GM21717 (cell line): ENCODE measurements around the gene GMDS.

ENCODE experiments used
- ATAC-seq: cut with Tn5 transposase; IDR thresholded peaks from one replicate; pipeline ENCODE4 v1.9.1; 2021; ENCODE audit warnings: mild to moderate bottlenecking, moderate library complexity; ENCODE audit not compliant: unreplicated experiment

GMDS gene

GRCh38 chr6:2182251-2182650, 63.2 kb downstream of the GMDS start:
- no peak for ATAC-seq

DNA sequence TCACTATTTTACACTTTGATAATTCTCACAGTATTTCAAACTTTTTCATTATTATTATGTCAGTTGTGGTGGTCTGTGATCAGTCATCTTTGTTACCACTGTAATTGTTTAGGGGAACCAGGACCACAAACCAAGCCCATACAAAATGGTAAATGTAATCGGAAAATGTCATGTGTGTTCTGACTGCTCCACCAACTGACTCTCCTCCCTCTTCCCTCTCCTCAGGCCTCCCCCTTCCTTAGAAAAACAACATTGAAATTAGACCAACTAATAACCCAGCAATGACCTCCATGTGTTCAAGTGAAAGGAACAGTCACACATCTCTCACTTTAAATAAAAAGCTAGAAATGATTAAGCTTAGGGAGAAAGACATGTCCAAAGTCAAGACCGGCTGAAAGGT, 63.8 kb downstream of the GMDS start:
- ATAC-seq: no peak

- no peak for ATAC-seq
Observed at GRCh38 chr6:2179950-2180349, 65.5 kb downstream of the GMDS start.

DNA sequence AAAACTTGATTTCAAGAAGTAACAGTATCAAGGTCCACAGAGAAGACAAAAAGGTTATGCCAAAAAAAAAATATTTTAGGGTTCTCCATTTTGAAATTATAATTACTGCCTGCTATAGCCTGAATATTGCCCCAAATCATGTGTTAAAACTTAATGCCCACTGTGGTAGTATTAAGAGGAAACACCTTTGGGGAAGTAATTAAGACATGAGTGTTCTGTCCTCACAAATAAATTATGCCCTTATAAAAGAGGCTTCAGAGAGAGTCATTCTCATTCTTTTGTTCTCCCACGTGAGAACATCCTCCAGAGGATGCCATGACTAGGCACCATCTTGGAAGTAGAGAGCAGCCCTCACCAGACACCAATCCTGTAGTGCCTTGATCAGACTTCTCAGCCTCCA, 66.2 kb downstream of the GMDS start:
- no peak for ATAC-seq

GRCh38 chr6:2178125-2178524, 67.3 kb downstream of the GMDS start:
- ATAC-seq: no peak

GRCh38 chr6:2175825-2176224, 69.6 kb downstream of the GMDS start:
- ATAC-seq: no peak

DNA sequence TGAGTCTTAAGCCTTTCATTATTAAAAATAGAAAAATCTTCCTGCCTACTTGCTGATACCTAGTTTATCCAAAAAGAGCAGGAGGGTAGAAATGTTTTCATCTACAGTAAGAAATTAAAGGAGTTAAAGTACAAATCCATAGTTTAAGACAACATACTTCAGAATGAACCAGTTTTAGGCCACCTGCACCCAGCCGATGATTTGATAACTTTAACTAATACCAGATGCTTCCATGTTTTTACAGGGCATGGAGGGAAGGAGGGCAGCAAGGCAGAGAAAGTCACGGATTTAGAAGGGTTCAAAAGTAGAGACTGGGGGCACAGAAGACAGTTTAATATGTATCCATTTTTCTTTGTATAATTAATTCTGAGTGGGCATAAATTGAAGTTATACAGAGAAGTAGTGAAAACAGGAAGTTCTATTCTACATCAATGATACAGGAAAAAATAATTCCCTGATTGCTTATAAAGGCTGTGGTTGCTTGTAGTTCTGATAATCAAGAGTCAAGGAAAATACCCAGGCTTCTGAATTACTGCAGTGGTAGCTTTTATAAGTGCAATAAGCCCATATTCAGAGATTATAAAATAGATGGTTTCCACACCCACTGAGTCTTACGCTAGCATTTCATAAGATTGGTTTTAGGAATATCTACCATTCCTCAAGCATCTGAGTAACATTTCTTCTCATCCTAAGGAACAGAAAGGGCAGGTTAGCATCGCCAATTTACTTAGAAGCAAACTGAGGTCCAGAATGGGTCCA, 72.0 kb downstream of the GMDS start:
- no peak for ATAC-seq

GRCh38 chr6:2171728-2172127, 73.7 kb downstream of the GMDS start:
- ATAC-seq: no peak

- no peak for ATAC-seq
Observed at GRCh38 chr6:2168480-2168879, 76.9 kb downstream of the GMDS start.

- ATAC-seq: no peak
Observed at GRCh38 chr6:2166717-2167116, 78.7 kb downstream of the GMDS start.

GRCh38 chr6:2165286-2165685, 80.1 kb downstream of the GMDS start:
- ATAC-seq: no peak

DNA sequence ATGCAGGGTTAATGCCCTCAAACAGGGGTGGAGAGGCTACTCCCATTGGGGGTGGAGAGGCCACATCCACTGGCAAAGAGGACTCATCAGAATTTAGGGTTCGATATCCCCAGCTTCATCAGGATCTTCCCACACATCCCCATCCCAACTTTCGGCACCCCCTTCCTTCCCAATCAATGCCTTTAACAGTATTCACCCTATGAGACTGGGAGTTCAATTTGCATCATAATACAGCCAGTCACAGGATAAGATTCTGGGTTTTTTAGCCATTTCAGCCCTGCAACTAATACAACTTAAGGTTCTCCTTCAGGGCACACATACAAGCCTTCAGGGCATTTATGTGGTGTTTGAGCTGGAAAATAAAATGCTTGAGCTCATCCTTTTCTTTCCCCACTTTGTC, 80.9 kb downstream of the GMDS start:
- ATAC-seq: no peak

DNA sequence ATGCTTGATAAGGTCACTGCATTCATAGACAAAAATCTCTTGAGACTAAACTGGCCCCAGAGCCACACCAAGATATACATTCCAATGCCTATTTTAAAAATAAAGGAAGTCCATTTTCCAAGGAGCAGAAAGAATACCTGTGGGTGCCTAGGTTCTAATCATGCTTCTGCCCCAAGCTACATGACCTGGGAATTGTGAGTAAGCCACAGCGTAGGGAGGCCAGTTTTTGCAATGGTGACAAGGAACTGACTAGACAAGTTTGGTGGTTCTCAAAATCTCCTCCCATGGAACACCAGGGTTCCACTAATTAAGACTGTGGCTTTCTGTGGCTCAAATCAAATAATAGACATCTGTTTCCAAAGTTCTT, 83.3 kb downstream of the GMDS start:
- no peak for ATAC-seq

GRCh38 chr6:2158596-2159271, 86.7 kb downstream of the GMDS start:
- no peak for ATAC-seq

- ATAC-seq: peak; percentile 84
Observed at GRCh38 chr6:2157441-2158127, 87.8 kb downstream of the GMDS start.

- no peak for ATAC-seq
Observed at GRCh38 chr6:2155206-2155605, 90.2 kb downstream of the GMDS start.

DNA sequence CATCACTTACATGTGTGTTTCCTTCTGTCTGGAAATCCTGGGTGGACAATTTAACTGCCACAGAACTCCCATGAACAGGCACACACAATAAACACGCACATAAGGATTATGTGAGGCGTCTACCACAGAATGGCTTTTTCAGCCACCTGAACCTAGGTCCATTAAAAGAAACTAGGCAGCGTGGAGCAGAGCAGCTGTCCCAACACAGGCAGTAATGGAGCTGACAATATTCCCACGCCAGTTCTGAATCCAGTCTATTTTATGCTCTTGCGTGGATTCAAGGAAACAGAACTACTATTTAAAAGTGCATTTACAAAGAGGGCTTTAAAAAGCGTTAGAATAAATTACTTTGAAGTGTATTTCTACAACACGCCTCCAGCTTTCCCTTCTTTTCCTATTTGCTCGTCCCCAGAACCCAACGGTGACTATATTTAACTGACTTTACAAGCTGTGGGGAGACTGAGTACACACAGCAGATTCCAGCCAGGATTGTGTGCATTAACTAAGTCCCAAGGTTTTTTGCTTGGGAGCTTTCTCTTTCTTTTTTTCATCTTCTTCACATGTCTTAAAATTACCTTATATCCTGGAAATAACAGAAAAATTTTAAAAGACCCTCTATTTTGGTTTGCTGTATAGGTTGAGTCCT, 95.9 kb downstream of the GMDS start:
- ATAC-seq: no peak

- no peak for ATAC-seq
Observed at GRCh38 chr6:2148748-2149147, 96.7 kb downstream of the GMDS start.

- no peak for ATAC-seq
Observed at GRCh38 chr6:2147766-2148448, 97.5 kb downstream of the GMDS start.

- no peak for ATAC-seq
Observed at GRCh38 chr6:2147261-2147660, 98.1 kb downstream of the GMDS start.

DNA sequence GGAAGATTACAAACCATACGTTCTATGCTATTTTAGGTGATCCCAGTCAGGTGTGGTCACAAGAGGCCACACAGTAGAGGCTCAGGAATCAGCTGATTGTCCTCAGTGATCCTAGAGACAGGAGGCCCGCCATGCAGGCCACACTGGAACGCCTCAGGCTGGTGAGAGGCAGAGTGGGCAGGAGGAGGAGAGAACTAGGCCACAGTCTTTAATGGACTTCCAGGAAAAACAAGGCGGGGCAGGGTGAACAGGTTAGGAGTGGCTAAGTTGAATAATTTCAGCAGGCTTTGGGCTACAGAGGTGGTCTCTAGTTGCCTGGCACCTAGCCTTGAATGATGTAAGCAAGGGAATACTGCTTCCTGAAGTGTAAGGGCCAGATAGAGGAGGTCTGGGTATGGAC, 101.2 kb downstream of the GMDS start:
- ATAC-seq: no peak
